Stimulated activated CD8-positive, alpha-beta memory T cell treated with anti-CD3 and anti-CD28 coated beads, Interleukin-2, amount 100 ng/mL, for 1 hour (primary cell): ENCODE measurements around the gene TMEM184B.
A peak's percentile ranks its signal among the peaks of the same experiment; 100 is the strongest.

Experiments
- DNase-seq, 2 donors: peaks; one replicate each; pipeline ENCODE4 v3.0.0-alpha.2; 2020; ENCODE audit warnings: low read depth in 2 of 2

The TMEM184B gene

DNA sequence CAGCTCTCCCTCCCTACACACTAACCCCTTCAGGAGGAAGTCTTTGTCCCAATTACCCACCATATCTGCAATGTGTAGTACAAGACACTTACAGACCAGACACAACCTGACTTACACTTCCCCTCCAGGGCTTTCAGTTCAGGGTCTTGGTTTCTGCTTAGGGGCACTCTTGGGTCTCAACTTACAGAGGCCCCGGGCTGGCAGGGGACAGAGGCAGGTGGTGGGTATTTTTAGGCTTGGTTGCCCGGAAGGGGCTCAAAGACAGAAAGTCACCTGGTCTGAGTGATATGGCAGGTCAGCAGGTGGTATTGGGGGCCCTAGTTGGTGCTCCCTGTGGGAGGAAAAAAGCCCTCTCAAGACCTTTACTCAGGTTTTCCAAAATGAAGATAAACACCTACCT lies 3.4 kb upstream of the TMEM184B start:
- no peak for DNase-seq

- no peak for DNase-seq
Measured at GRCh38 chr22:38273135-38273826, 471 bp upstream of the TMEM184B start.

- no peak for DNase-seq
Measured at GRCh38 chr22:38271927-38272372, 860 bp downstream of the TMEM184B start.

DNA sequence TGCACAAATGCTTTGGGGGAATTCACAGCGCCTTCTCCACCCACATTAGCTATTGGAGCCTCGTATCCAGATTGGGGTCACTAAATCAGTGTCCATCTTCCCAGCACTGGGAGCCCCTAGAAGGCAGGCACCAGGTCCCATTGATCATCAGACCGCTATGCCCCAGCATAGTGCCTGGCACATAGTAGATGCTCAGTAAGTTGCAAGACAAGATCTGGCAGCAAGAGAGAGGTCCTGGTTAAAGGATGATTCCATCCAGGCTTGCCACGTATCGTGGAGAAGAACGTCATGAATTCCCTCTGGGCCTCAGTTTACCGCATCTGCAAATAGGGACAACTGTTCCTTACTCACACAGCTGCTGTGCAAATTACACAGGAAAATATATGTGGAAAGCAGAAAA lies 1.7 kb downstream of the TMEM184B start:
- no peak for DNase-seq

DNA sequence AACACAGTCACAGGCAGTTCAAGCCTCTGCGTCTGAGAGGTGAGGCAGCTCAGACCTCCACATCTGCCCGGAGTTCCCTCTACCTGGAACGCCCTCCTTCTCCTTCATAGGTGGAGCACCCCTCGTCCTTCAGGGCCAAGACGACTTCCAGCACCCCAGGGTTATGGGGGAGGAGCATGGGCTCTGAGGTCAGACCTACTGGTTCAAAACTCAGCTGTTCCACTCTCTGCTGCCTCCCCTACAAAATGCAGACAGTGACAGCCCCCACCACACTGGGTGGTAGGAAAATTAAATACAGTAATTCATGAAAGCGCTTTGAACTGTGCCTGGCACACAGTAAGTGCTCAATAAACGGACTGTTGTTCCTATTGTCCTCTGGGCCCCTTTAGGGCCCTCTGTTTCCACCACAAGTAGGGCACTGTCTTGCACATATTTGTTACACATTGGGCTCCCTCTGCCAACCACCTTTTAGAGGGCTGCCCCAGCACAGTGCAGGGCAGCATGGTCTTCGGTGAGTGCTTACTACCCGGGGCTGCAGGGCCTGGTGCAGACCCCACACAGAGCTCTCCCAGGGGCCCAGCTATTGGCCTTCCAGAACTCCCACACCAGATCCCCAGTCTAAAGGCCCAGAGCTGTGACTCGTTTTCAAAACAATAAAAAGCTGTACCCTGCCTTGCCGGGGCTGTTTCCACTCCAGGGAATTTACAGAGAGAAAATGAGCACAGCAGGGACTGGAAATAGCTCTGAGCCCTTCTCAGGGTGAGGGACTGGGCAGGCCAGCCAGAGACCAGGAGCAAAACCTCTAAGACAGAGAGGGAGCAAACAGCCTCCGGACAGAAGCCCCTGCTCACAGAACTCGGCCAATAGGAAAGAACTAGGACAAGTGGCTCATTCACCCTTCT lies 2.5 kb downstream of the TMEM184B start:
- DNase-seq: no peak

DNA sequence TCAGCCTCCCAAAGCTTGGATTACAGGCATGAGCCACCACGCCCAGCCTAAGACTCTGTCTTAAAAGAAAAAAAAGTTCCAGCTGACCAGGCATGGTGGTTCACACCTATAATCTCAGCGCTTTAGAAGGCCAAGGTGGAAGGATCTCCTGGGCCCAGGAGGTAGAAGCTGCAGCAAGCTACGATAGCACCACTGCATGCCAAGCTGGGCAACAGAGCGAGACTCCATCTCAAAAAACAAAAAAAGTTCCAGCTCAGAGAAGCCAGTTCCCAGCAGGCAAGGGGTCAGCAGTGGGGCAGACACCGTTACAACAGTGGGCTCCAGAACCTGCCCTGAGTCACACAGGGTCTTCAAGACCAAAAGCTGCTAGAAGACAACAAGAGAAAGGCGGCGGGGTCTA lies 3.3 kb downstream of the TMEM184B start:
- DNase-seq: no peak

DNA sequence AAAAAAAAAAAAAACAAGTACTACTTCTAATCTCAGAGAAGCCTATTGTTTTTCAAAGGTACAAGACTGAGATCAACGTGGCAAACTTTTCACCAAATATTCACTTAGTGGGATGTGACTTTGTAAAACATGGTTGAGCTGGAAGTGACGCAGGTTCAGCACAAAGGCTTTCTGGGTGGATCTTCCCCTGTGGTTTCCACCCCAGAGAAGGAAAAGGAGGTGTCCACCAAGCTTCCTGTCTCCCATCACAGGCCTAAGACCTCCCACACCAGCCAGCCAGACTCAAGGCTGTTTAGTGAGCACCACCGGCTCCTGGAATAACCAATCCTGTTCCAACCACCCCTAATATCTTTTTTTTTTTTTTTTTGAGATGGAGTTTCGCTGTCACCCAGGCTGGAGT lies 5.7 kb downstream of the TMEM184B start:
- peak; percentile 19 to 21 for DNase-seq

DNA sequence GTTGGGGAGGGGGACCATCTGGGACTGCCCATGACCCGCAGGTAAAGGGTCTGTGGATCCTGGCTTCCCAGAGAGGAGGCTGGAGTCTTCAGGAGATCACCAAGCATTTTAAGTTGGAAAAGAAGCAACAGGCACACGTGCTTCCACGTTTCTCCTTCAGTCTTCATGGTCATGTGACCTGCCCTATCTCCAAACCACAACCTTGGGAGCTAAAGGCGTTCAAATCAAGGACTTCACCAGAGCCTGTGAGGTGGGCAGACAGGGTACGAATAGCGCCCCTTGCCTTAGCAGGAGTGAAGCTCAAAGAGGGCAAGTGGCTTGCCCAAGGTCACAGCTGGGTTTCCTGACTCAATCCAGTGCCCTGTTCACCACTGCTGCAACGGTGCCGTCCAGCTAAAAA lies 6.7 kb downstream of the TMEM184B start:
- no peak for DNase-seq

- DNase-seq: no peak
Measured at GRCh38 chr22:38264322-38264843, 8.4 kb downstream of the TMEM184B start.

DNA sequence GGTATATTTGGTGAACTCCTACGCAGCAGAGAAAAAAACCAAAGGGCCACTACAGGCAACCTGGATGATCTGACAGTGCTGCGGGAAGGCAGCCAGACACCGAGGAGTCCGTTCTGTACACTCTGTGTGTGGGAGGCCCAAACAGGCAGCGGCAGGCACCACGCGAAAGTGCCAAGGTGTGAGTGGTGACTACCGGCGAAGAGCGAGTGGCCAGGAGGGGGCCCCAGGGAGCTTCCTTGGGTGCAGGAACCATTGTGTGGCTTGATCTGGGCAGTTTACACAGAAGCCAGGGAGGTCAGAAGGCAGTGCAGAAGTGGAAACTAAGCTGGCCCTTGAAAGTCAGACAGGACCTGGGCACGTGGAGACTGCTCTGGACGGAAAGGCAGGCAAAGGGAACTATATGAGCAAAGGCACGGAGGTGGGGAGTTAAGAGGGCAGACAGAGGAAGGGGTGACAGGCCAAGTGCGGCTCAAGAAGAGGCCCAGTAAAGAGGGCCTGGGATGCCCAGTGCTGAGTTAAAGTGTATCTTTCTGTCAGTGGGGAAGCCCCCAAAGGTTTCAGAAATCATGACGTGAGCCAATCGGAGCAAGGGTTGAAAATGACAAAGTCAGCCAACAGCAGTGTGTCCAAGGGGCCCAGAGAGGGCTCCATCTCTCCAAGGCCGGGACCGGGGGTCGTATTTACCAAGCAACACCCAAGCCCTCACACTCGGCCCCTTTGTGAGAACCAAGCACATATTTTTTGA lies 10.6 kb downstream of the TMEM184B start:
- no peak for DNase-seq

- DNase-seq: no peak
Measured at GRCh38 chr22:38260761-38261681, 11.8 kb downstream of the TMEM184B start.

DNA sequence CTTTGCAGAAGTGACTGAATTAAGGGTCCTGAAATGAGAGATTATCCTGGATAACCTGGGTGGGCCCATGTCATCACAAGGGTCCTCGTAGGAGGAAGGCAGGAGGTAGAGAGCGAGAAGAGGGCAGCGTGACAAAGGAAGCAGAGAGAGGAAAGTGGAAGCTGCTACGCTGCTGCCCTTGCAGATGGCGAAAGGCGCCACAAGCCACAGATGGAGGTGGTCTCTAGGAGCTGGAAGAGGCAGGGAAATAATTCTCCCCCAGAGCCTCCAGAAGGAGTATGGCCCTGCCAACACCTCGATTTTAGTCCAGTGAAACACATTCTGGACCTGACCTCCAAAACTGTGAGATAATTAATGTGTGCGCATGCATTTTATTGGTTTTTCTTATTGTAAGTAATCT lies 13.4 kb downstream of the TMEM184B start:
- DNase-seq: no peak

GRCh38 chr22:38258895-38259294 lies 13.9 kb downstream of the TMEM184B start:
- DNase-seq: no peak

DNA sequence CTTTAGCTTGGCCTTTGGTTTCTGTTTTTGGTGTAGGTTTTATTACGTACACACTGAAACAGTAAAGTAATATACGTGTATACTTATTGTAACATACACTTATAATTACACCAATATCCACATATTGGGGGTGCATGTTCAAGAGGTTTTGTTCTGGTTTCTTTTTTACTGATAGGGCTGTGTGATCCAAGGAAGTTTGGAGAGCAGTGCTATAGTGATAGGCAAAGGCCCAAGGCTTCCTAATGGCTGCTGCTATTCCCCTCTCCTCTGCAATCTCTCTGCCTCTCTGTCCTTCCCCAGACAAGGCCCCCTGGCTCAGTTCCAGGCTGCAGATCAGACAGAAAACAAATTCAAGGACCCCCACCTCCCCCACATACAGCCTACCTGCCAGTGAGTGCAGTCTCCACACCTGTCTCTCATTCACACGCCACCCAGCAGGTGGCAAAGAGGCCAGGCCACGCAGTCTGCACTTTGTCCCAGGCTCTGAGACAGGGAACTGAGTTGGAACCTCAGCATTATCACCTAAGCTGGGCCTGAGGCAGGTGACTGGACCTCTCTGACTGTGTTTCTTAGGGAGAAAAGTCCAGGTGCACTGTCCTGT lies 15.1 kb downstream of the TMEM184B start:
- no peak for DNase-seq

GRCh38 chr22:38257181-38257580 lies 15.6 kb downstream of the TMEM184B start:
- no peak for DNase-seq

GRCh38 chr22:38255697-38256096 lies 17.1 kb downstream of the TMEM184B start:
- no peak for DNase-seq

- DNase-seq: no peak
Measured at GRCh38 chr22:38251341-38251692, 21.5 kb downstream of the TMEM184B start.

- DNase-seq: no peak
Measured at GRCh38 chr22:38250643-38251340, 22.0 kb downstream of the TMEM184B start.

DNA sequence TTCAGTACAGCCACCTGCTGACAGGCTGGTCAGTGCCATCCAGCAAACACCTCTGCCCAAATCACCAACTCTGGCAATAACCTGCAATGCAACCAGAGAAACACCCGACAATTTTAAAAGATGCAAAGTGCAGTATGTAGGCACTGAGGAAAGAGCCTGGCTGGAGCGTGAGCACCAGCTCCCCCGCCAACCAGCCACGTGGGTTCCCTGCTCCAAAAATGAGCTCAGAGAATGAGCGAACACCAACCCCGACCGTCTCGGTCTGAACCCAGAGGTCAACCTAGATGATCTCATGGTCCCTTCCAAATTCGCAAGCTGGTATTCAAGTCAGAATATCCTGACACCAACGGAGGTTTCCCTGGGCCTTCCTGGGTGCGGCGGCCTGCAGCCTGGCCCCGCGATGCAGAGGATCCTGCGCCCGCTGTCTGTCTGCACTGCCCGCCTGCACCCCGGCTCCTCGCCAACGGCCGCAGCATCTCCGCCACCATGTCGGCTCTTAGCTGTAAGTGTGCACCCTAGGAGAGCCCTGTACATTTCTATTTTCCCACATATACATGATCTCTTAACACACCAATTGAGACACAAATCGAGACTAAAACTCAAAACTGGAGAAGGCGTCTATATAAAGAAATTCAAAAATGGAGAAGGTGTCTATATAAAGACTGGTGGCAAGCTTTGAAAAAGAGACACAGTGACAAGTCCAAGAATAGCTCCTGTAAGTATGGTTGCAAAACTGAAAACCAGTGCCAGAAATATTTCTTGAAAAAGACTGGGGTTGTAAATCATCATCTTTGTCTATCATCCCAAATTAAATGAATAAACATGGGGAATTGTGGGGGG lies 22.8 kb downstream of the TMEM184B start:
- no peak for DNase-seq
